HG03342 (cell line): ENCODE data around the gene SRXN1.

ENCODE experiments used
- ATAC-seq: cut with Tn5 transposase; IDR thresholded peaks from one replicate; pipeline ENCODE4 v1.9.1; 2021; ENCODE audit warnings: mild to moderate bottlenecking, moderate library complexity; ENCODE audit not compliant: unreplicated experiment

The SRXN1 gene

DNA sequence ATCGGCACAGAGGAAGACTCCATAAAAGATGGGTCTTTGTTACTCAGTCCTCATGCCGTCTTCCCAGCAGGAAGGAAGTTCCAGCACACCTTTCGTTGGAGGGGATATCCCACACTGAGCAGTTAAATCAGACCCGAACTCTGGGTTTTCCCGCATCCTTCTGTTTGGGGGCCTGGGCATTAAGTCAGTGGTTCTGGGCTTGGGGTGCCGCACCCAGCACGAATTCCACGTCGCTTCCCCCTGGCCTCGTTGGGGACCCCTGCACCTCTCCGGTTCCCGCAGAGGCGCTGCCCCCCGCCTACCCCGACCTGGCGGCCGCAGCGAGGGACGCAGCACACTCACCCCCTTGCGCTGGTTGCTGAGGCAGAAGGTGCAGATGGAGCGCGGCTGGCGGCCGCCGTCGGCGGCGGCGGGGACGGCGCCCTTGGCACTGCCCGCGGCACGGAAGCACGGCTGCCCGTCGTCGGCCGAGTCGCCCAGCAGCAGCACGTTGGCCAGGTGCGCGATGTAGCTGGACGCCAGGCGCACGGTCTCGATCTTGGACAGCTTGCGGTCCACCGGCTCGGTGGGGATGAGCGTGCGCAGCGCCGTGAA lies 43.5 kb downstream of the SRXN1 start:
- no peak for ATAC-seq

DNA sequence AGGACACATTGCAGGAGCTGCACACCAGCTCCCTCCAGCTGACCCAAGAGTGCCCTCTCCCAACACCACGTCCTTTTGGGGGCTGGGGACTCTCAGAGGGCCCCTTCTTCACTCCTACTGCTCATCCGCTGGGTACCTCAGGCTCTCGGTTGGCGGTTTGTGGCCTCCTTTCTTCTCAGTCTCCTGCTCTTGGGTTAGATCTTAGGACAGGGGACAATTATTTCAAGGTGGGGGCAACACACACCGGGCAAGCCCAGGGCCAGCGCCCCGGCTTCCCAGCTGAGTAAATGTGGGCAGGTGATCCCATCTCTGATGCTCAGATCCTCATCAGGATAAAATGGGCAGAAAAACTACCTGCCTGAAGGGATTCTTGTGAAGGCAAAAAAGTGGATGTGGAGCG lies 44.0 kb downstream of the SRXN1 start:
- ATAC-seq, result no peak

DNA sequence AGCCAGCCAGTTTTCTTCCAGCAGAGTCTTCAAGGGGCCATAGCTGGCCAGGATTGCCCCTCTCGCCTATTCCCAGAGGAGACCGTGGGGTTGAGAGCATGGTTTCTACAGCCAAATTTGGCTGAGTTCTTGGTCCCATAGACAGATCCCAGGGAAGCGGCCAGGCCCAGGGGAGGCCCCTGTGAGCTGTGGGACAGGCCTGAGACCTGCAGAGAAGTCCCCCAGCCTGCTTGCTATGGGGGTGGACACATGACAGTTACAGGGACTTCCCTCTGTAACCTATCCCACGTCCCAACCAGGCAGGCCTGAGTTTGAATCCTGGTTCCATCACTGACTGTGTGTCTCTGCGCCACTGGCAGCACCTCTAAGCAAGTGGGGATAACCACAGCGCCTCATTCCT lies 45.5 kb downstream of the SRXN1 start:
- no peak for ATAC-seq

DNA sequence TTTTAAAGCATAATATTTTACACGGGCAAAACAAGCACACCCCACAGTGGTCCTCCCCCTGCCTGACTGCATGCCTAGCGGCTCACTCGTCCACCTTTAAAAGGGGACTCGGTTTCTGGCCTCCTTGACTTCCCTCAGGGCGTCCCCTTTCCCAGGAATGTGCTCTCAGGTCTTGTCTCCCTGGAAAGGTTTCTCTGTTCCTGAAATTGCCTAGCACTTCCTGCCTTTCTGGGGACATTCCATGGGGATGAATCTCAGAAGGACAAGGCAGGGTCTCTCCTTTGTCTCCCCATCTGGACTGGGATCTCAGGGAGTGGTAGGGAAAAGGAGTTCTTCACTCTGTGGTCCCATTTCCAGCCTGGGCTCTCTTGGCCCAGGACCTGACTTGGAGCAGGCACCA lies 47.8 kb downstream of the SRXN1 start:
- ATAC-seq, result no peak

DNA sequence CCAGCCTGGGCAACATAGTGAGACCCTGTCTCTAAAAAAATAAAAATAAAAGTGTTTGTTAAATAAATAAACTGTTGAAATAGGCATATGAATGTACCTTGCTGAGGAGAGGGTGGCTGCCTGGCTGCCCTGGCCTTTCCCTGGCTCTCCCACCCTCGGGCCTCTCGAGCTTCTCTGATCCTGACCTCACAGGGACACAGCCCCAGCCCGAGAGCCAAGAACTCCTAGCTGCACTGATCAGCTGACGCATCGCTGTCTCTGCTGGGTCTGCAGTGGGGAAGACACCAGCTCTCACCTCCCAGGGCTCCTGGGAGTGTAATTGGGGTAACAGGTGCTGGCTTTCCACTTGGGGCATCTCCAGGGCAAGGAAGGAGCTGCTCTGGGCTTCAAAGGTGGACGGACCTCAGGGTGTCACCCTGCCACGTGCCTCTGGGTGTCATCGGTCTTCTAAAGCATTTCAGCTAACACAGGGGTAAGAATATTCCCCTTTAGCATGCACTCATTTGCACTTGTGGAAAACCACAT lies 49.8 kb downstream of the SRXN1 start:
- no peak for ATAC-seq

DNA sequence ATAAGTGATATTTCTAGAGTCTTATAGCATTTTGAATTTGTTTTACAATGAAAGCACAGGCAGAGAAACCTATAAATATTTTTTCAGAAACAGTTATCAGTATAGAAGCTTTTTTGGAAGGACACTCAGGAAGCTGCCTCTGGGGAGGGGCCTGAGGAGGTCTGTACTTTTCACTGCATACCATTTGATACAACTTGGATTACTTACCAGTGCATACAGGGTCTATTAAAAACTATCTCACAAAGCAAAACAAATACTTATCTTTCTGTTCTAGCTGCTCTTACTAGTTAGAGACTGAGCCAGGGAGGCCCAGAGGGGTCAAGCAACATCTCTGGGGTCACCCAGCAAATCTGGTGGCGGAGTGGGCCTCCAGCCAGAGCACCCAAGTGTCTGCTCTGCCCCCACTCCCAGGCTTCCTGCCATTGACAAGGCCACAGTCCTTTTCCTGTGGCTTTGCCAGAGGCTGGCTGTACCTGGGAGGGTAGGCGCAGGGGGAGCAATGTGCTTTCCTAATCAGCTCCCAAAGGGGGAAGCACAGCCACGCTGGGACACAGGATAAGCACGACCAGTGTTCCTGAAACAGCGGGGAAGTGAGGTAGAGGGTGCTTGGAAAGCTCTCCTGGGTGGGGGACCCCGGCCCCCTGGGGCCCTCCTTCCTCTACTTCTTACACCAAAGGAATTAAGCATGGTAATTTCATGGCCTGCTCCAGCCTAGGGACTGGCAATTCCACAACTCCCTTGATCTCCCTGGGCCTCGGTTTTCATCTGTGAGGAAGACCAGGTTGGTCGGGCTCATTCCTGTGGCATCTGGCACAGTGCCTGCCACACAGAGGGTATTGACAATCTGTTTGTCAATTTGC lies 50.7 kb downstream of the SRXN1 start:
- ATAC-seq, result no peak

DNA sequence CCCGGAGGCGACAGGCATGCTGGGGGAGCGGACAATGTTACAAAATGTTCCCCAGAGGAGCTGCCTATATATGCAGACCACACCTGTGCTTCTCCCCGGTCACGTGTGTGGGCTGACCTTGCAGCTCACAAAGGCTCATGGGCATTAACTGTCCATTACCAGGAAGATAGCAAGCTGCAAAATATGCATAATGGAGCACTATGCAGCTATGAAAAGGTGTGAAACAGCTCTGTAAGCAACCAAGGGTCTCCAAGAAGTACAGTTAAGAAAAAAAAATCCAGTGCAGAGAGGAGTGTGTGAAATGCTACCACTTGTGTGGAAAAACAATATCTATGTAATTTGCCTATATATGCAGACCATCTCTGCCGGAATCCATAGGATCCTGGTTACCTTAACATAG lies 52.3 kb downstream of the SRXN1 start:
- ATAC-seq, result no peak

DNA sequence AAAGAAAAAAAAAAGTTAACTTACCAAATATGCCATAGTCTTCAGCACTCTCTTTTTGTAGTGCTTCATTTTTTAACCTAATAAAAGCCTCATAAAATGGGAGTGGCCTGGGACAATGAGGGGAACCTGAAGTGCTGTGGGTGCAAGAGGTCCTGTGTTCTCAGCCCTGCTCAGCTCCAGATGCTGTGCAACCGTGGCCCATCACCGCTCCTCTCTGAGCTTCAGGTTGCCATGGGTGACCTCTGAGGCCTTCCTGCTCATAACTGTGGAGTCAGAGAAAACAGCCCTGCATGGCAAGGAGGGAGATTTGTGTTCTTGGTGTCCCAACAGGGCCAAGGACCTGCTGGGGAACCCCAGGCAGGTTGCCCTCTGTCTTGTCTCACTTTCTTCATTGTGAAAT lies 52.9 kb downstream of the SRXN1 start:
- ATAC-seq, result no peak

DNA sequence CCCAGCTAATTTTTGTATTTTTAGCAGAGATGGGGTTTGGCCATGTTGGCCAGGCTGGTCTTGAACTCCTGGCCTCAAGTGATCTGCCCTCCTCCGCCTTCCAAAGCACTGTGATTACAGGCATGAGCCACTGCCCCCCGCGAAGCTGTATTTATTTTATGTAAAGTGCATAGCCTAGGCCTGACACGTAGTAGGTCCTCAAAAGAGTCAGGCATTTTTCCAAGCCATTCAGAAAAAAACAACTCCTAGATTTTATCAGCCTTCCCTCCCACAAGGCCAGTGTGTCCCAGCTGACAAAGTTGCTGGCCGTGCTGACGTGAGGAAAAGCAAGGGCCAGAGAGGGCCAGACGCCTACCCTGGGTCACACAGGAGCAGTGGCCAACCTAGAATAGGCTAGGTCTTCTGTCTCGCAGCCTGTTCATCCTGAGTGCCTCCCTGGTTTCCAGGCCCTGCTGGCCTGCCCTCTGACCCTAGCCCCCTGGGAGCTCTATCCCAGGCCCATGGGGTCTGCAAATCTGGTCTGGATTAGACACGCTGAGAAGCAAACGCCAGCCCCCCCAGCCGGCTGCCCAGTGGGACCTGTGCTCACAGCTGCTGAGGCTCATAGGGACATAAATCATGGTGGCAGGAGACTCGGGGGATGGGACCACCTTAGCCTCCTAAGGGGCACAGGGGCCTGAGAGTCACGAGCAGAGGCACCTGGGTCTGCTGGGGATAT lies 54.7 kb downstream of the SRXN1 start:
- ATAC-seq, result no peak

DNA sequence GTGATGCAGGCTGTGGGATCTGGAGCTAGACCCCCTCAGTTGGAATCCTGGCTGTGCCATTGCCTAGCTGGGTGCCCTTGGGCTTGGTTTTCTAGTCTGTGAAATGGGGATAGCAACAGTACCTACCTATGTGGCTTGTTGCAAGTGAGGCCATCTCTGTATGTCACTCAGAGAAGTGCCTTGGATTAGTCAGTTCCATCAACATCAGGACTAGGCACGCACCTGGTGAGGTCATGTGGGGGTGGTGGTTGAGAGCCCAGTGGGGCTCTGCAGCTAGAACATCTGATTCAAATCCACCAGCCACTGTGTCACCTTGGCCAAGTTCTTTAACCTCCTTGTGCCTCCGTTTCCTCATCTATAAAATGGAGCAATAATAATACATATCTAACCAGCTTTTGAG lies 55.4 kb downstream of the SRXN1 start:
- no peak for ATAC-seq
